Stimulated activated CD4-positive, alpha-beta T cell treated with anti-CD3 and anti-CD28 coated beads, Interleukin-1b, Interleukin-23, amount 100 ng/mL, for 24 hours (primary cell): Measurements from ENCODE around the gene BEAN1.

Experiments used
- DNase-seq, 4 experiments: peaks; one replicate each; pipeline ENCODE4 v3.0.0-alpha.2; 2020; ENCODE audit warnings: low read depth in 4 of 4, low spot score in 1 of 4

BEAN1 gene

DNA sequence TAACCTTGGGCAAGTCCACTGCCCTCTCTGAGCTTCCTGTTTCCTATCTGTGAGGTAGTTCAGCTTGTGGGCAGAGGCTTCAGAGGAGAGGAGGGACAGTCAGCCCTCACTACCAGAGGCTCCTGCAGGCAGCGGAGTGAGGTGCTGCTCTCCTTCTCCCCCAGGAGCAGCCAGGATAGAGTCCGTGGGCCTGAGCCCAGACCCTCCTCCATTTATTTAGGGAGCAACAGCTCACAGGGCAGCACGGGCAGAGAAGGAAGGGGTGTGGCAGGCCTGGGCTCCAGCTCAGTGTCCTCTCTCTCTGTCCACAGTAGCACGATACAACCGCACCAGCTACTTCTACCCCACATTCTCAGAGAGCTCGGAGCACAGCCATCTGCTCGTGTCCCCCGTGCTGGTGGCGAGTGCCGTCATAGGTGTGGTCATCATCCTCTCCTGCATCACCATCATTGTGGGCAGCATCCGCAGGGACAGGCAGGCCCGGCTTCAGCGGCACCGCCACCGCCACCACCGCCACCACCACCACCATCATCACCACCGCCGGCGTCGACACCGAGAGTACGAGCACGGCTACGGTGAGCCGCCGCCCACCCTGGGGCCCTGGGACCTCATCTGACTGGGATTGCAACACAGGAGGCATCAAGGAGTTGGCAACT is 42.3 kb downstream of the BEAN1 start:
- no peak for DNase-seq

DNA sequence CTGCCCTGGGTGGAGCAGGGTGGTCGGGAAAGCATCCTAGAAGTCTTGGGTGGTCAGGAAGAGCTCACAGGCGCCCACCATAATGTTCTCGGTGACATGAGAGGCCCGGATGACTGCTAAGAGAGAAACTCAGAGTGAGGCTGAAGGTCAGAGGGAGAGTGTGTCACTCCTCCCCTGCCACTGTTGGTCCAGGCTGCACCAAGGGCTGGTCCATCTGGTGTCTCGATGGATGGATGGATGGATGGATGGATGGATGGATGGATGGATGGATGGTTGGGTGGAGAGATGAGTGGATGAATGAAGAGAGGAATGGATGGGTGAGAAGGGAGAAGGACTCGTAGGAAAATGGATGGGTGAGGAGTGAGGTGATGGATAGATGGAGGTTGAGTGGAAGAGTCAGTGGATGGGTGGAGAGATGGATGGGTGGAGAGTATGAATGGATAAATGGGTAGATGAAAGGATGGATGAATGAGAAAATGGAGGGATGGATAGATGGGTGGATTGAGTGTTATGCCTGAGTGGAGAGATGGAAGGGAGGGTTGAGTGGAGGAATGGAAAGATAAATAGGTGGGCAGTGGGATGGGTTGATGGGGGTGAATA is 43.0 kb downstream of the BEAN1 start:
- DNase-seq = no peak

DNA sequence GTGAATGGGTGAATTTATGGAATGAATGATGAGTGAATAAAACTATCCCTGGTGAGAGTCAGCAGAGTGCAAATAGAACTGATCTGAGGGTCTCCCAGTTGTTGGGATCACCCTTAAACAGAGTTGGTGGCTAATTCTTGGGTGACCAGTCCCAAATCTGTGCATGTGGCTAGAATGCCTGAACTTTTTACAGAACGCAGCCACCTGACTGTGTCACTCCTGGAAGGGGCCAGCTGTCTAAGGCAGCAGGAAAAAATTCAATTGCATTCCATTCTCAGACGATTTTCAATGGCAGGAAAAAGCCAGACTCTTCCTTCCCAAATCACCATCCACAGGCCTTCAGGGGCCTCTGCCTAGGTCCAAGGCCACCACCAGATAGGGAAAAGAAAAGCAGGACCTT is 43.5 kb downstream of the BEAN1 start:
- no peak for DNase-seq

DNA sequence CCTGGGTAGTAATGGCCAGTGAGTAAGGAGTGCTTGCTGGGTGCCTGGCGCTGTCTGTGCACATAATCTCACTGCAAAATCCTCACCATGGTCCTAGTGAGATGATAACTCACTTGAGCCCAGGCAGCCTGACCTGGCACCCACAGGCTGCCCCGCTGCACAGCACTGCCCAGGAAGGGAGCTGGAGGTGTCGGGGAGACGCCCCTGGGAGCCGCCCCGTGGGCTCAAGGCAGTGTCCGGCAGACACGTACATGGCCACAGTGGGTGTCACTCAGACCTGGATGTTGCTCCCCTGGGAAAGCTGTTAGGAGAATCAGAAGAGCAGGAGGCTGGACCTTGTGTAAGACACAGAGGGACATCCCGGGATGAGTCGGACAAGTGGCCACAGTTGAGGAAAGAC is 44.2 kb downstream of the BEAN1 start:
- no peak for DNase-seq

DNA sequence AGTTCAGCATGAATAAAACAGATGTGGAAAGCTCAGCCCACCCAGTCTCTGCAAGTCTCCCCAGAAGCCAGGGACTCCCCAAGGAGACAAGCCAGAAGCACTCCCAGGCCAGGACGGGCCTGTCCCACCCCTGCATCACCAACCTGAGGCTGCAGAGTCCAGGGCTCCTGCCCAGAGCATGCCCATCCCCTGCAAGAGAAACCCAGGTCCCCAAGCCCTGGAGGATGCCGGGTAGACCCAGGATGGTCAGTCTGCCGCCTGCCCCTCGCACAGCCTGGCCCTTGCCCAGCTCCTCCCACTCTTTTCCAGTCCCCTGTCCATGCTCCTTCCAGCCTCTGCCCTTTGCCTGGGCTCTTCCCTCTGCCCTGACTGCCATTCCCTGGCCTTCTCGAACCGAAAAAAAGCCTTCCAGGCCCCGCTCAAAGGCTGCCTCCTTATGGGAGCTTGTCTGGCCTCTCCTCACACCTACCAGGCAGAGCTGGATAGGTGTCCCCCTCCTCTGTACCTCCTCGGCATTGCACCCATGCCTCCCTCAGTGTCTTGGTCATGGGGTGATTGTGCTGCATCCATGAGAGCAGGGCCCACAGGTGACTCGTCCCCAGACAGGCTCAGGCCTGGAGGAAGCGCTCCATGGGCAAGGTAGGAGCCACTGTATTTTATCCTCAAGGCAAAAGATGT is 44.8 kb downstream of the BEAN1 start:
- no peak for DNase-seq

DNA sequence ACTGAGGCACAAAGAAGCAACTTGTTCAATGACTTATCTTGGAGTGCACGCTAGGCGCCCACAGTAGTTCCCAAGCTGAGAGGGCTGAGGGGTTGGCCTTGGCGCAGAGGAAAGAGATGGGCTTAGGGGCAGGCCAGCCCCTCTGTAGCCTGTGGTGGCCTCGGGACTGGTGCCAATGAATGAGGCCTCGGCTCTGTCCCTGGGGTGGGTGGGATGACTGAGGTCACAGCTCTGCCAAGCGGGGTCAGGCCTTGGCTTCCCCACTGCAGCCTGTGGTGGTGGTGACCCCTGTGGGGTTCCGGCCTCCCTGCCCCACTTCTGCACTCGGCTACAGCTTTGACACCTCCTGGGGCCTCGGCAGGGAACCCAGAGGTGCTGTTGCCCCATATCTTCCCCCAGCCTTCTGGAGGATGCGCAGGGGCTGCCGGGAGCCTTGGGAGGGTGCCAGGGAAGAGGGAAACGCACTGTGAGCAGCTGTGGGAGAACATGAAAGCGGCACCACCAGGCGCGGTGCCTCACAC is 46.0 kb downstream of the BEAN1 start:
- DNase-seq = no peak

DNA sequence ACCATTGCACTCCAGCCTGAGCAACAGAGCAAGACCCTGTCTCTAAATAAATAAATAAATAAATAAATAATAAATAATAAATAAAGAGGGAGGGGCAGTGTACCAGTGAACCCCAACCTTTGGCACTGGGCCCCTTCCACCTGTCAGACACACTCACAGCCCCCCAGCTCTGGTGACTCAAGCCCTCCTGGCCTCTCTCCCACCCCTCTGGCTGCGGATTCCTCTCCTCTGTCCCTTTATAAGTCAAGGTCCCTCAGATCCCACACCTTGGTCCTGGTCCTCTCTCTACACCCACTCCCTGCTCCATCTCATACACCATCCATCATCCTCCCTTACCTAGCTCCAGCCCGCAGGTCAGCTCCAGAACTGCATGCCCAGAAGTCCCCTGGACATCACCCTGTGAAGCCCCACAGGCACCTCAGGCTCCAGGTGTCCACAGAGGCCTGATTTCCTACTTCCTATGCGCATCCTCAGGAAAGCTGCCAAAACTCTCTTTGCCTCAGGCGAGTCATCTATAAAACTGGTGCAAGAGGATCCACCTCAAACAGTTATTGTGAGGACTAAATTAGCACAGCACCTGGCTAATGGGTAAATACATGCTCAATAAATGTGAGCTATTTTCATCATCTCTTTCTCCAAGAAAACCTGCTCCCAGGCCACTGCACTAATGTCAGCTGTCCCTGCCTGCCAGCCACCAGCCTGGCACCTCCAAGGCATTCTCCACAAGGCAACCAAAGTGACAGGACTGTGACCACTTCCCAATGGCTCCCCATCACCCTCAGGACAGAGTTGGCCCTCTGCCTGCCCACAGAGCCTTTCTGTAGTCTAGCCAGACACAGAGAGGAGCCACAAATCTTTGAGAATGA is 46.8 kb downstream of the BEAN1 start:
- DNase-seq = no peak

DNA sequence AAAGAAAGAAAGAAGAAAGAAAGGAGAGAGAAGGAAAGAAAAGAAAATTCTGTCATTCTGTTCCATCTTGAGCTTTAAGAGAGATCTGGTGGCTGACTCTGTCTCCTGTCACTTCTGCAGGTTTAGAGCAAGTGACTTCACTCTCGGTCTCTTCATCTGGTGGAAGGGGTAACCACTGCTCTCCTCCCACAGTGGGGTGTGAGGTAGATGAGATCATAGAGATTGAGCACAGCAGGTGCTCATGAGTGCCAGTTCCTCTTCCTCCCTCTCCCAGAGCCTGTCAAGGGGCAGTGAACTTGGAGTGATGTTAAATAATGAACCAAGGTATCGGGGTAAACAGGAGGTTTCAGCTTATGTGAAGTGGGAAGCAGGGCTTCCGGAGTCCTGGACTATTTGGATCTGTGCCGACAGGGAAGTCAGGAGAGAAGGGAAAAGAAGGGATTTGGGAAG is 47.7 kb downstream of the BEAN1 start:
- DNase-seq = peak in 1 of 4 experiments; percentile 14

DNA sequence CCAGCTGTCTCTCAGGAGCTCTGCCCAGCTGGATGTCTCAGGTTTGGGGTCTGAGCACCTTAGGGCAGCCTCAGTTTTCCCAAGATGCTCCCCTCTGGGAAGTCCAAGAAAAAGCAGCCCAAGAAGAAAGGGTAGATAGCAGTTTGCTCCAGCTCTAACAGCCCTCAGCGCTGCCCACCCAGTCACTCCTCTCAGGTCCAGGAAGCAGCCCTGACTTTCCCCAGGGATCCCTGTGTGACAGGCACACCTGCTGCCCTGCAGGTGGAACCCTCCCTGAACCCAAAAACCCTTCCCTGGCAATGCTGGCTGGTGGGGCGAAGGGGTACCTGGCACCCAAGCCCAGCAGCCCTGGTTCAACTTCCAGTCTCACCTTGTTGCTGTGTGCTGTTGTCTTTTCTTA is 48.1 kb downstream of the BEAN1 start:
- DNase-seq = no peak

DNA sequence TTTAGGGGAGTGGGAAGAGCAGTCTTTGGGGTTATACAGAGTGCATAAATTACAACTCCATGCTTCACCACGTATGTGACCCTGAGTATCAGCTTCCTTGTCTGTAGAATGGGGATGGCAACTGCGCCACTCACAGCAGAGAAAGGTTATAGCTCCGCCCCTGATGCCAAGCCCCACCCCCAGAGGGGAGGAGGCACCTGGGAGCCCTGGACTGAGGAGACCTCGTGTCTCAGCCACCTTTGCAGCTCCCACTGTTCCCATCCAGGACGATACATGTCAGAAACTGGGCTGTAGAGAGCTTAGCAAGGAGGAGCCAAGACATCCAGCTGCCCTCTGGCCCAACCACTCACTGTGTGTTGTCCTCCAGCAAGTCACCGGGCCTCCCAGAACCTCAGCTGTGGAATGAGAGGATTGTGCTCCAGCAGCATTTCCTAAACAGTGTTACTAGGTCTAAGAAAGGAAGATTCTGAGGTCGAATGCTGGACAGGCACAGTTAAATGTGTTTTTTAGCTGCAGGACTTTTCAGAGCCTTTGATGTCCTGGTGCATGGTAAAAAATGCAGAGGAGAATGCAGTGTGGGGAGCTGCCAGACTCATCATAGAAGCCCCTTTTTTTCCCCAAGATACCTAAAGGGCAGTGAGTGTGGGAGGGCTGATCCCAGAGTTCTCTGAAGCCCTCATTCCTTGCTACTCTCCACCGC is 49.4 kb downstream of the BEAN1 start:
- DNase-seq = peak in 3 of 4 experiments; percentile 15 to 39 (median 28)

DNA sequence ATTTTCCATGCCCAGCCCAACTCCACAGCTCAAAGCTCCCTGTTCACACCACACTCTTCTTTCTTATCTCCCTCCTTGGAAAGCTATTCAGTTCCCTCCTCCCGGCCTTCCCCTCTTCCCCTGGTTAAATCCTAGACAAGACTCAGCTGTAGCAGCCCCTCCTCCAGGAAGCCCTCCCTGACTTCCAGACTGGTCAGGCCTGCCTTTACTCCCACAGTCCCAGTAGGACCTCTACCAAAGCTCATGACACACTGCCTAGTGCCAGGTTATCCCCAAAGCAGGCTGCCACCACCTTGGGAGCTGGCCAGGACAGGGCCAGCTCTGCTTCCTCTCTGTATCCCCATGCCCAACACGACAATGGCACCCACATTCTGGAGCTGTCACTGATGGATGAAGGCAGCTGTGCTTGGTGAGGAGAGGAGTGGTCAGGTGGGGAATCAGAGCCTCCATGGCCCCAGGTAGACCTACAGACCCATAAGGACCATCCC is 50.0 kb downstream of the BEAN1 start:
- no peak for DNase-seq

DNA sequence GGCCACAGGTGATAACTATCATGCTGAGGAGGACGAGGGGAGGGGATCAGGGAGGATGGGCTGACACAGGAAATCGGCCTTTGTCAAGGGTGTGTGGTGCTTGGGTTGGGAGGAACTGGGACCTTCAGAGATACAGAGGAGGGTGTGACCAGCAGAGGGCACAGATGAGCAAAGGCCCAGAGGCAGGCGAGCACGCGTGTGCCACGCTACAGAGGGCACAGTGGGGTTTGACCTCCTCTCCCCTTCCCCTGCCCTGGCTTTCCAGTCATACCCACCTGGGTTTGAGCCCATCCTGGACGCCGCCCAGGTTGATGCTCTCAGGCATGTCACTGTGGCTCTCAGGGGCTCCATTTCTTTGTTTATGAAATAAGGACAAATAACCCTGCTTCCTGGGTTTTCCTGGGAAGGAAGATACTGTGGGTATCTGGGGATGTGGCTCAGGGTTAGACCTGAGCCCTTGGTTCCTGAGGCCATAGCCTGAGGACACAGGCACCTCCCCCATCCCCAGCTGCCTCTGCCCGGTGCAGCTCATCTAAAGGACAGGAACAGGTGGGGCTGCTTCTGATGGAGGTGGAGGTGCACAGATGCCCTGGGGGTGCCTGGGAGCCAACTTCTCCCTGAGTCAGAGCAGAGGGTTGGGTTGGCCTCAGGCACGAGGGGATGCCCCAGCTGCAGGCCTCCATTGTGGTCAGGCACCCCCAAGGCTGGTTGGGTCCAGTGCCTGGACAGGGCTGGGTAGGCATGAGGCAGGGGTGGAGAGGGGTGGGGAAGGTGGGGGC is 51.8 kb downstream of the BEAN1 start:
- DNase-seq = peak; percentile 65 to 70 (median 69)

DNA sequence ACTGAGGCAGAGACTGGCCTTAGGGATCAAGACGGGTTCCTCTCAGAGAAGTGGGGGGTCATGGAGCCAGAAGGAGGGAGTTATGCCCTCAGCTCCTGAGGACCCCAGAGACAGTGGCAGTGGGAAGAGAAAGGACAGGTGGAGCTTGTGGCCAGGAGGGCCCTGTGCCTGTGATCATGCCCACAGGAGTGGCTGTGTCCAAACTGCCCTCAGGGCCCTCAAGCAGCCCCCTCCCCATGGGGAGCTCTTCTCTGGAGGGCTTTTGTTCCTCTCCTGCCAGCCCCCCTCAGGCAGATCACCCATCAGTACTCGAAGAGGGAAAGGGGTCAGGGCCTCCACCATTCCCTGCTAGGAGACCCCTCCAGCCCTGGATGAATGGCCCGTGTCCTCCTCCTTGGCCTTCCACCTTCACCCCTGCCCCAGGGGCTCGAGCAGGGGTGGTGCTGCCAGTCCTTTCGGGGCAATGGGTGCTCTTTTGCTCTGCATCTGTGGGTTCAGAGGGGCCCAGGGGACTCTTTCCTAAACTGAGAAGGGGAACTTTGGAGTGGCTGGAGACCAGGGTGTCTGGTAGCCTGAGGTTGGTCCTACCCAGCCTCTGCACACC is 52.7 kb downstream of the BEAN1 start:
- DNase-seq = no peak

DNA sequence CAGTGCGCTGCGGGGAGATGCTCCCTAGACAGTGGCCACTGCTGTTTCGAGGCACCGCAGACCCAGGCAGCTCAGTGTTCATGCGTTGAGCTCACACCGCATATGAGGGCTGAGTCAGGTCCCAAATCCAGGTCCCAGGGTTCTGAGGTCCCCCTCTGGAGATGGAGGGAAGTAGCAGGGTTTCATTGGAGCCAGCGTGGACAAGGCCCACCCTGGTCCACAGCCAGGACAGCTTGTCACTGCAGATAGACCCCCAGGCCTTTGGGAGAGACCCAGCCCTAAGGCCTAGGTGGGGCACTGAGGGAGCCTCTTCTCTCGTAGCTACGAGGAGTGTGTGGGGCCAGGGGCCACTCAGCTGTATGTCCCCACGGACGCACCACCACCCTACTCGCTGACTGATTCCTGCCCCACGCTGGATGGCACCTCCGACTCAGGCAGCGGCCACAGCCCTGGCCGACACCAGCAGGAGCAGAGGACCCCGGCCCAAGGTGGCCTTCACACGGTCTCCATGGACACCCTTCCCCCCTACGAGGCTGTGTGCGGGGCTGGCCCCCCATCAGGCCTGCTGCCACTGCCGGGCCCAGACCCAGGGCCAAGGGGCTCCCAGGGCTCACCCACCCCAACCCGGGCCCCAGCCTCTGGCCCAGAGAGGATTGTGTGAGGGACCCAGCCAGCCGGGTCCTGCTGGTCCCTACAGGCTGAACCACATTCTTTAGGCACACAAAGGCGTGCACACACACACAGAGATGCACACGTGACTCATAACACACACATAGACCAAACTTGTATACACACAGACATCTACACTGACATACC is 53.4 kb downstream of the BEAN1 start:
- no peak for DNase-seq

DNA sequence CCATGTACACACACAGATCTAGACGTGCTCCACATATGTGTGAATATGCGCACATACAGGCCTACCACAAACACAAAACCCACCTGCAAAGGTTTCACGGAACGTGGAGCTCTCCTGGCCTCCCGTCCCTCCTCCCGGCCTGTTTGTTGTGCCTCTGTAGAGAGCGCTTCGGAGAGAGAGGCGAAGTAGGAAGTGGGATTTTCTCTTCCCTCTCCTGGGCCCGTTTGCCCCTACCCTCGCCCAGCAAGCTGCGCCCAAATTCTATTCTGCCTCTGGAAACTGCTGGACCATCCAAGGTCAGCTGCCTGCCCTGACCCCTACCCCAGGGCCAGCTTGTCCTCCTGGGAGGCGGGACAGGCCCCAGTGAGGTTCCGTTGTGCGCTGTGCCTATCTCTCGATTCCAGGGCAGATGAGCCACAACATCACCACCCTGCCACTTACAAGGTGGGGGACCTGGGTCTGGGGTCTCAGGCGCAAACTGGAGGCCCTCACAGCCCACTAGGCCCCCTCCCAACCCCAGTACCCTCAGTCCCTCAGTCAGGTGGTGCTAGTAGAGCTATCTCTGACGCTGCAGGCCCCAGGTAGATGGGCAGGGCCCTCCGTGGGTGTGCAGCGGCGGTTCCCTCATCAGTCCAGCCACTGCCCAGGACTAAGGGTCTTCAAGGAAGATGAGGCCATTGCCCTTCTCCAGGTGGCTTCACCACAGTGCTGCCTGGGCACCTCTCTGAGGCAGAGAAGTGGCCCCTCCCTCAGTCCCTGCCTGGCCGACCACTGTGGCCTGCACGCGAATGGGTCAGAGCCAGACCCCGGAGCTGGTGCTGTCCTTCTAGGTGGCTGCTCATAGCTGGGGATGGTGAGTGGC is 54.2 kb downstream of the BEAN1 start:
- no peak for DNase-seq

DNA sequence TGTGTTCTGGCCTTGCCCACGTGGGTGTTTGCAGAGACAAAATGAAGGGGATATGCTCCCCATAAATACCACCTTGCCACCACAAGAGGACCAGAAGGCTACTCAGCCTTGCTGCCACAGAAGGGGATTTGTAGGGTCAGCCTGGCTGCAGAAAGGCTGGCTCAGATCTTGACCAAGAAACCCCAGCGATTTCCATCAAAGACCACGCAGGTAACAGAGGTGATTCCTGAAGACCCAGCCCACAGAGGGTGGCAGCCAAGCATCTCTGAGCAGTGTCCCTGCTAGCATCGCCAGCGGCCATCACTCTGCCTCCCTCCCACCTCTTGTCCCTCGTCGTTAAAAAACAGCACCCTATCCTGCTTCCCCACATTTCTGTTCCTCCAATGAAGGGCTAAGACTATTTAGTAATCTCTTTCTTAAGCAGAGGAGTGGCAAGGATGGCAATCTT is 54.9 kb downstream of the BEAN1 start:
- DNase-seq = no peak

DNA sequence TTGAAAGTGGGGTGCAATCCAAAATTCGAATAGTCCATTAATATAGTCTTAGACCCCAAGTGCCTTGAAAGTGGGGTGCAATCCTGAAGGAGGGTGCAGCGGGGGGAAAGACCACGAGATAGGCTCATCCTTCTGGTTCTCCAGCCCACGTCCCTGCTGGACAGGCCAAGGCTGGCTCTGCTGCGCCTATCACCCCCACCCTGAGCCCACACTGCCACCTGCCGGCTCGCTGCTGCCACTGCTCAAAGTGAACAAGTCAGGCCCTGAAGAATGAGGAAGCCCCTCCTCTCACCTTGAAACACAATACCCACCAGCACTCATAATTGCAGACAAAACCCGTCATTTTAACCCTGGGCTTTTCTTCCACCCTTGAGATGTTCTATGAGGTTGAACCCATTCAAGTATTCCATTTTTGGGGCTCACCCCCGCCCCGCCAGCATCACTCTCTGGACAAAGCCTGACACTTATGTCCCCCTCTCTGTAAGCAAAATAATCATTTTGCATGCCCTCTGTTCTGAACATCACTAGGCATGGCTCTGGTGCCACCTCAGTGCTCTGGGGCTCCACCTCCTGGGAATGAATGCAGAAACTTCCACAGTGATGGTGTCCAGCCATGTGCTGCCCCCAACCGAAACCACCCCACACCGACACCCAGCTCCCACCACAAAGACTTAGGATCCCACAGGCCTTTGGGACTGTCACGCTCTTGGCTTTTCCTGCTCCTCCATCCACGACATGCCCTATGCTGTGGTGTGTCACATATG is 56.8 kb downstream of the BEAN1 start:
- peak; percentile 46 to 64 (median 58) for DNase-seq
